GM06990 (cell line): Measurements from ENCODE around the gene ERMARD.

Experiments used
- DNase-seq: peaks from one replicate; pipeline ENCODE4 v3.0.0-alpha.2; 2011; ENCODE audit not compliant: insufficient read length; ENCODE audit errors: extremely low read depth
- H3K27me3 ChIP-seq: replicated peaks from 2 replicates; pipeline ENCODE4 v1.6.0; 2011; ENCODE audit warnings: low read length; ENCODE audit not compliant: control insufficient read depth, insufficient read depth
- H3K36me3 ChIP-seq: 2 replicates; pipeline ENCODE4 v1.5.1; 2011; ENCODE audit warnings: low read length; ENCODE audit not compliant: control insufficient read depth, insufficient read depth
- H3K4me3 ChIP-seq: replicated peaks from 2 replicates; pipeline ENCODE4 v1.5.1; 2011; ENCODE audit warnings: low read depth, mild to moderate bottlenecking, control low read depth, low read length
- TF ChIP-seq, protein P1 (sequence below): IDR thresholded peaks from 2 replicates; pipeline ENCODE4 v1.5.1; 2011; ENCODE audit warnings: low read length, control low read depth, mild to moderate bottlenecking, inconsistent platforms; ENCODE audit not compliant: insufficient read depth, poor library complexity, severe bottlenecking

ERMARD gene

DNA sequence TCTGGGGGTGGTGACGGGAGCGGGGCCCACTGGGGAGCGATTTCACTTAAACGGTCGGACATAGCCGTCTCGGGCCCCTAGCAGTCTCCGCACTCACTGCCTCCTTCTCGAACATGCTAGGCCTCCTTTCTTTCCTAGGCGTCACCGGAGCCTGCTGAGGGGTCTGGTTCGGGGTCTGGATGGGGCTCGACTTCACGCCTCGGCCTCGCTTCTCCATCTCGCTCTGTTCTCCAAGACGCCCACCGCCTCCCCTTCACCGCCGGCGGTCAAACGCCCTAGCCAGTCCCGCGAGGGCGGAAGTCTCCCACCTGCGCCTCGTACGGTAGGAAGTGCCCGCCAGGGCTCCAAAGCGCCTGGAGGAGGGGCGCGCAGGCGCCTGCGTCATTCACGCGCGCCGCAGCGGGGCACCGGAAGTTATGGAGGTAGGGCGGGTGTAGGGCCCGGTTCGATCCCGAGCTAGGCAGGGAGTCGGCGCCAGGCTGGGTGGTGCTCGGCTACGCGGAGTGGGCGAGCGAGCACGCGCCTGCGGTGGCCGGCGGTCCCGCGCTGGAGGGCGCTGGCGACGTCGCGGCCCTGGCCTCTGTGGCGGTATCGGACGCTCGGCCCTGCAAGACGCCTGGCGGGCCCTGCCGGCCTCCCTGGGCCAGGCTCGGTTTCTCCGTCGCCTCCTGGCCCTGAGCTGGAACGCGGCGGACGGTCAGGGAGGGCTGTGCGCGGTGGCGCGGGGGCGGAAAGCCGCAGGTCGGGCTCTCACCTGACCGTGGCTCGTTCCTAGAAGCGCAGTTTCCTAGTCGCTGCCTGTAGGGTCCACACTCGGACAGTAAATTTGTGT lies at the start of gene ERMARD, which contains the start of gene DYNLT2:
Gene ERMARD (plus strand): TSS at position 381 of the 832 bp plus-strand sequence. CDS start 36 bp downstream, at position 417.
Gene DYNLT2 (minus strand): TSS at position 331 of the 832 bp plus-strand sequence. CDS start 114 bp downstream, at position 217.
- DNase-seq: peak; percentile 97
- TF ChIP-seq, protein P1, sequence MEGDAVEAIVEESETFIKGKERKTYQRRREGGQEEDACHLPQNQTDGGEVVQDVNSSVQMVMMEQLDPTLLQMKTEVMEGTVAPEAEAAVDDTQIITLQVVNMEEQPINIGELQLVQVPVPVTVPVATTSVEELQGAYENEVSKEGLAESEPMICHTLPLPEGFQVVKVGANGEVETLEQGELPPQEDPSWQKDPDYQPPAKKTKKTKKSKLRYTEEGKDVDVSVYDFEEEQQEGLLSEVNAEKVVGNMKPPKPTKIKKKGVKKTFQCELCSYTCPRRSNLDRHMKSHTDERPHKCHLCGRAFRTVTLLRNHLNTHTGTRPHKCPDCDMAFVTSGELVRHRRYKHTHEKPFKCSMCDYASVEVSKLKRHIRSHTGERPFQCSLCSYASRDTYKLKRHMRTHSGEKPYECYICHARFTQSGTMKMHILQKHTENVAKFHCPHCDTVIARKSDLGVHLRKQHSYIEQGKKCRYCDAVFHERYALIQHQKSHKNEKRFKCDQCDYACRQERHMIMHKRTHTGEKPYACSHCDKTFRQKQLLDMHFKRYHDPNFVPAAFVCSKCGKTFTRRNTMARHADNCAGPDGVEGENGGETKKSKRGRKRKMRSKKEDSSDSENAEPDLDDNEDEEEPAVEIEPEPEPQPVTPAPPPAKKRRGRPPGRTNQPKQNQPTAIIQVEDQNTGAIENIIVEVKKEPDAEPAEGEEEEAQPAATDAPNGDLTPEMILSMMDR: peak; percentile 3
- Histone ChIP-seq H3K36me3 (no peaks in the 10 kb centered on the region), H3K27me3 (no peaks in the 10 kb centered on the region), H3K4me3 (peak within 1 kb of the TSS; percentile 78)

DNA sequence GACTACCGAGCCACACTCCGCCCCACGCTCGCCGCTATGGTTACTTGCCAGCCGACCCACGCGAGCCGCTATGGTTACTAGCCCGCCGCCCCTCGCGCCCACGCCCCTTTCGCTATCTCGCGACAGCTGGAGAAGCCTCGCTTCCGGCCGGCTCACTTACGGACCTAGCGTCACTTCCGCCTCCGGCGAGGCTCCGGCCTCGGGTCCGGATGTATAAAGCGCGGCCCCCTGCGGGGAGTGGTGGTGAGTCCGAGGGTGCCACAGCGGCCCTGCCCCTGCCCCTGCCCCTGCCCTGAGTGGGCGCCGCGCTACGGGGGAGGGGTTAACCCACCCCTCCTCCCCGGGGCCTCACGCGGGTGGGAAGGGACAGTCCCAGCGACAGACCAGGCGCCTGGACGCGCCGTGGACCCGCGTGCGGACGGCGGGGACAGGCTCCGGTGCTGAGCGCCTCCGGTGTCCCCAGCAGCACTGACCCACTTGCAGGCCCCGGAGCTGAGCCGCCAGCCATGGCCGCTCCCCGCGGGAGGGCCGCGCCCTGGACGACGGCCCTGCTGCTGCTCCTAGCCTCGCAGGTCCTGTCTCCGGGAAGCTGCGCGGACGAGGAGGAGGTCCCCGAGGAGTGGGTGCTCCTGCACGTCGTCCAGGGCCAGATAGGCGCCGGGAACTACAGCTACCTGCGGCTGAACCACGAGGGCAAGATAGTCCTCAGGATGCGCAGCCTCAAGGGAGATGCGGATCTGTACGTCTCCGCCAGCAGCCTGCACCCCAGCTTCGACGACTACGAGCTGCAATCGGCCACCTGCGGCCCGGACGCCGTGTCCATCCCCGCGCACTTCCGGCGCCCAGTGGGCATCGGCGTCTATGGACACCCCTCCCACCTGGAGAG lies 49.2 kb upstream of the ERMARD start, which contains the start of the genes C6orf120 and WDR27:
Gene C6orf120 (plus strand): TSS at position 173 of the 886 bp plus-strand sequence. CDS start 334 bp downstream, at position 507.
Gene WDR27 (minus strand): TSS at position 76 of the 886 bp plus-strand sequence. CDS start 13,024 bp downstream, outside the sequence.
- Histone ChIP-seq H3K27me3 (no peaks in the 10 kb centered on the region), H3K36me3 (no peaks in the 10 kb centered on the region; the same call in 1 of the 2 replicates), H3K4me3 (peak within 1 kb of the TSS; percentile 92)
- TF ChIP-seq, protein P1: peak; percentile 17
- DNase-seq: peak; percentile 97

DNA sequence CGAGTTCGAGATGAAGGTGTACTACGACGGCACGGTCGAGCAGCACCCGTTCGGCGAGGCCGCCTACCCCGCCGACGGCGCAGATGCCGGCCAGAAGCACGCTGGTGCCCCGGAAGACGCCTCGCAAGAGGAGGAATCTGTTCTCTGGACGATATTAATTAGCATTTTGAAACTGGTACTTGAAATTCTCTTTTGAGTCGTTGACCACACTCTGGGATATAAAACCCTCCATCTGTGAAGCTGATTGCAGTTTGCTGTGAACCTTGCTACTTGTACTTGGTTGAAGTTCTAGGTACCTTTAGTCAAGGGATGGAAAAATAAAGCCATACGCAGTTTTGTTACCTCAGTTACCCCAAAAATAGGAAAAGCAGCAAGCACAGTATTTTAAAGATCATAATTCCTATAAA lies 48.6 kb upstream of the ERMARD start:
- Histone ChIP-seq H3K27me3 (no peaks in the 10 kb centered on the region), H3K4me3 (peak overlapping the region; percentile 92), H3K36me3 (no peaks in the 10 kb centered on the region; the same call in 1 of the 2 replicates)
- TF ChIP-seq, protein P1: no peak
- no peak for DNase-seq

DNA sequence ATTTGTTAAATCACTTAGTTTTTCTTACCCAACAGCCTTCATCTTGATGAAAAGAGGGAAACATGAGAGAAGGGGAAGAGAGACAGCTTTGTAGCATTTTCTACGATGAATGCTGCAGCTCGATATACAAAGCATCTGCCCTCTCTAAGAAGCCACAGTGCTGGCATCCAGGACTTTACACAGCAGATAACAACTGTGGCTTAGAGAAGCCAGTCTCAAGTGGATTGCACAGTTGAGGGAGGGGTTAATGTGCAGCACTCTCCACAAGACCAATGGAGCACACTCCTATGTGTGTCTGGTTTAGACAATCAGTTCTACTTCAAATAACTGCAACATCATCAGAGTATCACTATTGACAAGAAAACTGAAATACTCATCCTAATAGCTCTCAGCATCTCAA lies 43.6 kb upstream of the ERMARD start:
- TF ChIP-seq, protein P1: no peak
- Histone ChIP-seq H3K36me3 (no peaks in the 10 kb centered on the region; the same call in 1 of the 2 replicates), H3K4me3 (no peak overlapping the region), H3K27me3 (no peaks in the 10 kb centered on the region)
- no peak for DNase-seq

DNA sequence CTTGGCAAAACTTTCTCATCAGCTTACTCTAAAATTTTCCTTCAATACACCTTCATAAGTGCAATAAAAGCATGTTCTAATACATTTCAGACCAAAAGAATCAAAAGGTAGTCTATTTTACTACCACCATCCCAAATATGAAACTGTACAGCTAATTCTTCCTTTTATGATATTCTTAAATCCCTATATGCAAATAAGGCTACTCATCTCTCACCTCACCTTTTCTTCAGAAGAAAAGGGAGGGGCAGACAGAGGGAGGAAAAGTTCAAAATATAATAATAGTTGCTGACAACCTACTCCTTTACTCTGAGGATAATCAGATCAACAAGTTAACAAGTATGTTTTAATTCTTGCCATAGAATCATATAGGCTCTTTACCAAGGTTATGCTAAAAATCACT lies 42.1 kb upstream of the ERMARD start:
- H3K36me3 ChIP-seq: peaks cover 1% of the 10 kb centered on the region; the same call in 1 of the 2 replicates
- no peak for DNase-seq
- H3K27me3 ChIP-seq: no peaks in the 10 kb centered on the region
- TF ChIP-seq, protein P1: no peak
- H3K4me3 ChIP-seq: no peak overlapping the region
